ENCODE results near the gene TMX2. TPM values are rescaled to one million over a fixed set of nuclear protein-coding genes. Genes with fewer than 3 reads are reported as not detected.
"Not testable (repeated sequence)": the region's sequence is repeated elsewhere in the genome, so short reads cannot be mapped to it uniquely, and the experiment has no call there.

TMX2 gene
- total and polyA plus RNA-seq, 7 donors = 31.5 to 192 (median 64.6) TPM

GRCh38 chr11:57699813-57700212, 12.6 kb upstream of the TMX2 start:
- DNase-seq (no peak), ATAC-seq (no peak)
- no peaks in the 10 kb centered on the region for H3K27me3 ChIP-seq (ENCODE audit: insufficient read depth in 3 of 3, low read length in 2 of 3)
- H3K9me3 ChIP-seq = no peaks in the 10 kb centered on the region
- WGBS, 3 donors = 80 to 89% (median 81%) methylated on average over 10 of the region's 10 CpGs
- no peak for TF ChIP-seq CTCF (IDR thresholded peaks at IDR 0.05)
- no peaks in the 10 kb centered on the region for H3K4me1 ChIP-seq
- intact Hi-C loops (cut with DNase I) = no loop called here
- no peak overlapping the region for H3K27ac ChIP-seq
- no peak overlapping the region for H3K4me3 ChIP-seq
- peaks cover 11 to 99% of the 10 kb centered on the region in 2 donors for H3K36me3 ChIP-seq (ENCODE audit: insufficient read depth in 1 of 2, low read depth in 1 of 2)

DNA sequence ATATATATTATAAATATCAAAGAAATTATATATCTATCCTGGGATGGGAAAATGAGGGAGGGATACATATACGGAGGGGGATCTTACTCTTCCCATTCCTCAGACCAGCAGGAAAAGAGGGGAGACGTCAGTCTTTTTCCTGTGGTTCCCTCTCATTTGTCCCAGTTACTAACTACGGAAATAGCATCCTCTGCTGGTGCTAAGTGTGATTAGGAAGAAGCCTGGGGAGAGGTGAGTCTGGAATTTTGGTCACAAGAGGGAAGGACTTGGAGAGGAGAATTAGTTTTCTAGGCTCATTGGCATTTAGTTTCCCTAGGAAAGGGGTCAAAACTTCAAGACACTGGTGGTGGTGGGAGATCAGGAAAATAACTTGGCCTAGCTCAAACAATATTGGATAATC, 12.0 kb upstream of the TMX2 start:
- Histone ChIP-seq H3K27me3 (ENCODE audit: insufficient read depth in 3 of 3, low read length in 2 of 3) (no peaks in the 10 kb centered on the region), H3K27ac (no peak overlapping the region), H3K9me3 (no peaks in the 10 kb centered on the region), H3K4me3 (no peak overlapping the region), H3K4me1 (no peaks in the 10 kb centered on the region), H3K36me3 (ENCODE audit: insufficient read depth in 1 of 2, low read depth in 1 of 2) (peaks cover 9 to 99% of the 10 kb centered on the region in 2 donors)
- intact Hi-C loops (cut with DNase I) = no loop called here
- ATAC-seq = no peak
- no peak for TF ChIP-seq CTCF (IDR thresholded peaks at IDR 0.05)
- 53 to 72% (median 60%) methylated on average over 3 of the region's 3 CpGs for WGBS, 3 donors
- DNase-seq = no peak

DNA sequence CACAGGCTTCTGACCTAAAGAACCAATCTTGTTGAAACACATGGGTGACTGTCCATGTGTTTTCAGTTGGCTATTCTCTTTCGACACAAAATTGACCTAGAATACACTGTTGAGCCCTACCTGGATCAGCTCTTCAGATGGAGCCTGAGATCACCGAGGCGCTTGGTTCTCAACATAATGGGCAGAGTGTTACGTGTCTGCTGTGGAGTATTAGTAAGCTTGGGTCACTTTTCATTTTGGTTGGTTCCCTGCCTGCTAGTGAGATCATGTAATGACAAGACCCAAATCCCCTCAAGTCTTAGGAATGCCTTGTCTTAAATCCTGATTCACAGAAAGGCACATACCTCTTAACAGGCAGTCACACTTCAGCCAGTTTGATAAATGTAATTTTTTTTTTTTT, 9.1 kb upstream of the TMX2 start:
- intact Hi-C loops (cut with DNase I) = no loop called here
- H3K27ac ChIP-seq = no peak overlapping the region
- no peak for TF ChIP-seq CTCF (IDR thresholded peaks at IDR 0.05)

DNA sequence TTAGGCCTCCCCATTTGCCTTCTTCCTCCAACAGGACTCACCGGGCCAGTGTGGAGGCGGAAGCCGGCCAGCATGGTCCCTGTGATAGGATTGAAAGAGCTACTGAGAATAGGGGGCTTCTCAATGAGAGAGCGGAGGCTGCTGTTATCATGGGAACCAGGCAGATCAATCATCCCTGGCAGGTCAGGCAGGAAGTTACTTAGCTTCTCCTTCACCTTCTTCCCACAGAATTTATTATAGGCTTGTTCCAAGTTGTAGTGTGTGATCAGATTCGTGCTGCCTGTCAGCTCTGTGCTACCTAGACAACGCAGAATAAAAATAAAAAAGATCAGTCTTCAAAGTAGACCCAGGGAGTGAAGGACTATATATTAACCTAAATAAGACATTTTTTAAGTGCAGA, 7.5 kb upstream of the TMX2 start:
- TF ChIP-seq CTCF (IDR thresholded peaks at IDR 0.05) = no peak
- H3K27ac ChIP-seq = no peak overlapping the region
- H3K4me1 ChIP-seq = peaks cover 1% of the 10 kb centered on the region
- H3K9me3 ChIP-seq = no peaks in the 10 kb centered on the region
- intact Hi-C loops (cut with DNase I) = loop anchor here in 1 of 2 donors (5.0 kb wide), 1 partner anchor 33 kb away; no protein-coding TSS in a partner anchor
- no peaks in the 10 kb centered on the region for H3K27me3 ChIP-seq (ENCODE audit: insufficient read depth in 3 of 3, low read length in 2 of 3)
- no peak for ATAC-seq
- WGBS, 3 donors = 91 to 92% (median 91%) methylated on average over 6 of the region's 6 CpGs
- H3K4me3 ChIP-seq = no peak overlapping the region
- no peak for DNase-seq
- peaks cover 0 to 78% of the 10 kb centered on the region in 2 donors for H3K36me3 ChIP-seq (ENCODE audit: insufficient read depth in 1 of 2, low read depth in 1 of 2)

More for the DNA sequence above, 9.1 kb upstream of the TMX2 start:
- Histone ChIP-seq H3K4me1 (no peaks in the 10 kb centered on the region), H3K4me3 (no peak overlapping the region), H3K9me3 (no peaks in the 10 kb centered on the region), H3K27me3 (ENCODE audit: insufficient read depth in 3 of 3, low read length in 2 of 3) (no peaks in the 10 kb centered on the region), H3K36me3 (ENCODE audit: insufficient read depth in 1 of 2, low read depth in 1 of 2) (peaks cover 0 to 85% of the 10 kb centered on the region in 2 donors)
- 83 to 92% (median 84%) methylated on average over 4 of the region's 4 CpGs for WGBS, 3 donors
- DNase-seq (no peak), ATAC-seq (no peak)

DNA sequence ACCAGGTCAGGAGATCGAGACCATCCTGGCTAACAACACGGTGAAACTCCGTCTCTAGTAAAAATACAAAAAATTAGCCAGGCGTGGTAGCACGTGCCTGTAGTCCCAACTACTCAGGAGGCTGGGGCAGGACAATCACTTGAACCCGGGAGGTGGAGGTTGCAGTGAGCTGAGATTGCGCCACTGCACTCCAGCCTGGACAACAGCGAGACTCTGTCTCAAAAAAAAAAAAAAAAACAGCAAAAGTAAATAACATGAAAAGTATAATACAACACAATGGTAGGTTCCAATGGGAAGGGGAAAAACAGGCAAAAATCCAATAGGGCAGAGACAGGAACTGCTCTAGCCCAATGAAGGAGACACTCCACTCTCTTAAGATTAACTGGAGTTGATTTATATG, 7.0 kb upstream of the TMX2 start:
- H3K27me3 ChIP-seq (ENCODE audit: insufficient read depth in 3 of 3, low read length in 2 of 3); DNase-seq; ATAC-seq; H3K27ac ChIP-seq; H3K4me1 ChIP-seq; H3K9me3 ChIP-seq; H3K4me3 ChIP-seq: not testable (repeated sequence)
- WGBS, 3 donors = 91 to 94% (median 93%) methylated on average over 8 of the region's 8 CpGs
- intact Hi-C loops (cut with DNase I) = loop anchor here in 1 of 2 donors (5.0 kb wide), 1 partner anchor 33 kb away; no protein-coding TSS in a partner anchor
- peaks cover 0 to 73% of the 10 kb centered on the region in 2 donors for H3K36me3 ChIP-seq (ENCODE audit: insufficient read depth in 1 of 2, low read depth in 1 of 2)
